NAMALWA (cell line): Measurements from ENCODE around the gene PSMD9.
"Not testable (repeated sequence)": the region's sequence is repeated elsewhere in the genome, so short reads cannot be mapped to it uniquely, and the experiment has no call there.

Experiments used
- DNase-seq: peaks from one replicate; pipeline ENCODE4 v3.0.0-alpha.2; 2015; ENCODE audit warnings: low spot score

PSMD9 gene

GRCh38 chr12:121888478-121889273, at the start of gene PSMD9:
TSS of gene PSMD9 (plus strand) at chr12:121888790. CDS start at chr12:121888857, 67 bp downstream.
- DNase-seq, result peak; percentile 98

- peak; percentile 98 for DNase-seq
Measured at GRCh38 chr12:121839106-121839992, 49.2 kb upstream of the PSMD9 start.

GRCh38 chr12:121839993-121840761, 48.4 kb upstream of the PSMD9 start:
- no peak for DNase-seq

GRCh38 chr12:121843236-121843982, 45.2 kb upstream of the PSMD9 start:
- no peak for DNase-seq

- no peak for DNase-seq
Measured at GRCh38 chr12:121845701-121846100, 42.9 kb upstream of the PSMD9 start.

GRCh38 chr12:121849211-121849610, 39.4 kb upstream of the PSMD9 start:
- no peak for DNase-seq

GRCh38 chr12:121849665-121850064, 38.9 kb upstream of the PSMD9 start:
- DNase-seq, result no peak

- not testable (repeated sequence) for DNase-seq
Measured at GRCh38 chr12:121852392-121852791, 36.2 kb upstream of the PSMD9 start.

GRCh38 chr12:121857322-121858246, 31.0 kb upstream of the PSMD9 start:
- DNase-seq, result no peak

GRCh38 chr12:121858318-121858661, 30.3 kb upstream of the PSMD9 start:
- DNase-seq, result no peak

GRCh38 chr12:121858662-121859572, 29.7 kb upstream of the PSMD9 start, which contains the start of gene HPD:
TSS of gene HPD (minus strand) at chr12:121858859. CDS start at chr12:121858823, 36 bp downstream.
- no peak for DNase-seq

- DNase-seq, result no peak
Measured at GRCh38 chr12:121860257-121860656, 28.3 kb upstream of the PSMD9 start.

- DNase-seq, result not testable (repeated sequence)
Measured at GRCh38 chr12:121860699-121861098, 27.9 kb upstream of the PSMD9 start.

GRCh38 chr12:121861636-121862254, 26.8 kb upstream of the PSMD9 start:
- no peak for DNase-seq

GRCh38 chr12:121866331-121866730, 22.3 kb upstream of the PSMD9 start:
- no peak for DNase-seq

- DNase-seq, result not testable (repeated sequence)
Measured at GRCh38 chr12:121869229-121869628, 19.4 kb upstream of the PSMD9 start.

- DNase-seq, result no peak
Measured at GRCh38 chr12:121871467-121871866, 17.1 kb upstream of the PSMD9 start.

GRCh38 chr12:121872546-121873215, 15.9 kb upstream of the PSMD9 start:
- no peak for DNase-seq
